RPMI7951 (cell line): ENCODE data around the gene DDX25. TPM values are rescaled to one million over a fixed set of nuclear protein-coding genes. Genes with fewer than 3 reads are reported as not detected.

Experiments
- DNase-seq: peaks from one replicate; pipeline ENCODE4 v3.0.0-alpha.2; 2012; ENCODE audit warnings: low read depth
- total RNA-seq: library from RNA; depleted of rRNA; stranded (reverse); fragments of >200 nt; shearing (Covaris generic); gene quantifications from 2 replicates; pipeline ENCODE4 v1.2.3, GENCODE V29; 2014

The DDX25 gene
- total RNA-seq, 1 experiment from 2014 or later, result 0.36 TPM

DNA sequence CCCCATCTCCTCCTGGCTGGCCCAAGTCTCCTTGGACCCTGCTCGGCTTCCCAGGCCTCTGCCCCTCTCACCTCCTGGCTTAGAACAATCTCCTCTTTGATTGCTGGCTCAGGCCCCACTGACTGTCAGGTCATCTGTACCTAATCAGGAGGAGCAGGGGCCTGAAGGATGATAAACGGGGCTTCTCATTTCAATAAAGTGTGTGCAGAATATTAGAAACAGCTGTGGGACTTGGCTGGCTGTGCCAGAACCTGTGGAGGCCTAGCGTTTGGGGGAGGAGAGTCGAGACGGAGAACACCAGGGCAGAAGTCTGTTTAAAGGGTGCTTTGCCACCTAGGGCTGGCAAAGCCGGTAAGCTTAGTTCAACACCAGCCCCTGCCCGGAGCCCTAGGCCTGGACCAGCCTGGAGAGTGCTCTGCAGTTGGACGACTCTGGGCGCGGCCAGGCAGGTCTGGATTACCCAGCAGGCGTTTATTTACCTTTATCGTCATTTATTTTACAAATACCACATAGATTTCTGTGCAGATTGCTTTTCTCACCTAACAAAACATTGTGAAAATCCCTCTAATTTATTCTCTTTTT is 31.4 kb downstream of the DDX25 start:
- peak; percentile 39 for DNase-seq

DNA sequence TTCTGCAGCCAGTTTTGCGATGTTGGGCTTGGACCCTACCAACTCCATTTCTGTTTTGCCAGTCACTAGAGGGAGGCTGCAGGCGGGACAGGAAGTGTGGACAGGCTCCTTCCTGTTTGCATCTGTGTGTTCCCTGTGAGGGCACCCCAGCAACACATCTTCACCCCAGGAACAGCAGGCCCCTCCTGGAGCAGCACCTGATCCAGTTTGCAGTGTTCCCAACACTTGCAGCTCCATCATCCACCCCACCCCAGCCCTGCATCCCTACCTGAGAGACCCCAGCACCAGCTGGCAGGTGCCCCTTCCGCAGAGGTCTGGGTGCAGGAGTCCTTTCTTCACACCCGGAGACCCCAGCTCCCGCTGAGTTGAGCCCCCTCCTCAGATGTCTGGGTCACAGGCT is 34.1 kb downstream of the DDX25 start:
- no peak for DNase-seq

DNA sequence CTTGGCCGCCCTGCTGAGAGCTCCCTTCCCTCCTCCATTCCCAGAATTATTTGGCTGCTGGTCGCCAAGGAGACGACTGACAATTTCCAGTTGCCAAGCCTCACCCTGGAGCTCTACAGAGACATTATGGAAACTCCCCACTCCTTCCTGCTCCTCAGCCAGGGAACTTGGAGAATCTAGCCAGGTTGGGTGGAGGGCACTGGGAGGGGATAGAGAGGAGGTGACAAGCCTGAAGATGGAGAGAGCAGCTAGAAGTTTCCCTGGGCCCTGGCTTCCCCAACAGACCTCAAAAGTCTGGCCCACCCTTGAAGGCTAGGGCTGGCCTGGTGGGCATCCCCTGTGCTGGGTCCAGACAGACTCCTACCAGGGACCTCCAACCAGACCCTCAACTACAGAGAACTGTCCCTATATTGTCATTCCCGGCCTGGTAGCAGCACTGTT is 34.8 kb downstream of the DDX25 start:
- DNase-seq, result no peak

DNA sequence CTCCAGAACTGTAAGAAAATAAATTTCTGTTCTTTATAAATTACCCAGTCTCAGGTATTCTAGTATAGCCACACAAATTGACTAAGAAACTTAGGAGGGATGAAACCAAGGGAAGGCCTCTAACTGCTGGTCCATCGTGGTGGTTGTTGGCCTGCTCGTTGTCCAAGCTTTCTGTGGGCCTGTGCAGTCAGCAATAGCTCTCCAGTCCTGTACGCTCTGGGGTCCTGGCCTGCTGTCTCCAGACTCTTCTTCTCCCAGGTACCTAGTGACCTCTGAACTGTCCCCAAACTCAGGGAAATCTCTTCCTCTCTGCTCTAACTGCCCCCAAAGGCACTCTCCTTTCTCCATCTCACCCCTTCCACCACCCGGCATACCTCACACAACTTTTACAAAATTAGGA is 35.8 kb downstream of the DDX25 start:
- no peak for DNase-seq

DNA sequence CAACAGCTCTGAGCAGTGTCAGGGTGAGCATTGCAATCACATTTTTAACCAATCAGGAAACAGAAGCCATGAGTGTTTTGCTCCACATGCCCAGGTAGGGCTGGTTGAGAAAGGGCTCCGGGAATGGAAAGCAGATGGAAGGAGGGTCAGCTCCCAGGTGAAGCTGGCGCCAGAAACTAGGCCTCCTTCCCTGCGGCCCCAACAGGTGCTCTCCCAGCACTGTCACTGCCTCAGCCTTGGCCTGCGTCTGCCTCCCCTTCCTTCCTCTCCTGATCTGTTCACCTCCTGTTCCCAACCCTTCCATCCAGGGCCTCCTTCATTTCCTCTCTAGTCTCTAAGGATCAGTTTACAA is 36.9 kb downstream of the DDX25 start:
- DNase-seq, result no peak

DNA sequence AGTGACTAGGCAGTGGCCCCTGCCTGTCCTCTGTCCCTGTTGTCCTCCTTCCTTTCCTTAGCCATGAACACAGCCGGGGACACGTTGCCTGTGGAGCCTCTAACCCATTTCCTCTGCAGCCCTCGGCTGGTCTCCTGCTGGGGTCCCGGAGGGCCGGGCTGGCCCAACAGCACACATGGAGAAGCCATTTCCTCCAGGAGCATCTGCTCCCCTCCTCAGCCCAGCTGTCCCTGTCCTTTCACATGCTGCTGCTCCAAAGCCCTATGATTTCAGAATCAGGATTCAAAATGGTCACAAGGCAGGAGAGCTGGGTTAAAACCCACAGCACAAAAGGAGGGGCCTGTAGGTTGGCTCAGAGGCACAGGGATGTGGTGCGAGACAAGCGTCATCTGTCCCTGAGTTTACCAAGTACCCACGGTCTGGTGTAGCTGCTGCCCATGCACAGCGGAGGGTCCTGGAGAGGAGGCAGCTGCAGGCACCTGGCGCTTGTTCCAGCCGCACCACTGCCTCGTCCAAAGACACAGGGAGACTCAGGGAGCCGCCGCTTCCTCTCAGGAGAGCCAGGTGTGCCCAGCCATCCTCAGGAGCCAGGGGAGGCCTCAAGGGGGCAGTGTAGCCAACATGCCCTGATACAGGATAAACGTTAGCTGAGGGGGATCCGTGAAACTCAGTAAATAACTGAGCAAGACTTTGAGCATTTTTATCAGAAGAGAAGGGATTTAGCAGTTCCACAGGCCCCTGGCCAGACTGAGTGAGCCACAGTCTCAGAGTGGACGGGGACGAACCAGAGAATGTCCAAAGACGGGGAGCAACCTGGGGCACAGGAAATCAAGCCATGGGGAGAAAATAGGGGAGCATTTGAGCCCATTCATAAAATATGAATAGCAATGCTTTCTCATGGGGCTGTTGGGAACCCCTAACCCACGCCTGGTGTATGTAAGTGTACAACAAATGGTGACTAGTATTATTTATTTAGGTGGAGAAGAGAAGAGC is 37.6 kb downstream of the DDX25 start:
- DNase-seq, result peak; percentile 26

DNA sequence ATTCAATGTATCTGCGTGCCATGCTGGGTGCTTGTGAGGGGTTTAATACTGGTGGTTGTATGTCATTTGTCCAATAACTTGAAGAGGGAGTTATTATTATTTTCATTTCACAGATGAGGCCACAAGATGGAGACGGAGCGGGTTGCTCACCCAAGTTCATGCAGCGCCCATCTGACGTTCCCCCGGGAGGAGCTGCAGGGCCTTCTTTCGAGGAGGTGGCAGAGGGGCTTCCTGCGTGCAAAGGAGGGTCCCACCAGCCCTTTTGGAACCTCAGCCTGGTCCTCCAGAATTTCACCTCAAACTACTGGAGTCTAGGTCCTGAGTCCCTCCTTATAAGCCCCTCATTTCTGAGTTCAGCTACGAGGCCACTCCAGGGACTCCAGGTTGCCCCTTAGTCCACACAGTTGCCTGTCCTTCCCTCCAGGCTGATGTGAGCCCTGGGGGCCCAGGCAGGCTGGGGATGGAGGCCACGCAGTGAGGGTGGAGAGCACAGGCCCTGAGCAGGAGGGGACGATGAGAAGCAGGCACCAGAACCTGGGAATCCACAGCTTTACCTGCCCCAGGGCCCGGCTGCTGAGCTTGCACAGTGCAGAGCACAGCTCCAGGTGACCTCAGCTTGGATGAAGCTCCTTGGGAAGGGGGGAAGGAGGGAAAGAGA is 38.6 kb downstream of the DDX25 start:
- no peak for DNase-seq

DNA sequence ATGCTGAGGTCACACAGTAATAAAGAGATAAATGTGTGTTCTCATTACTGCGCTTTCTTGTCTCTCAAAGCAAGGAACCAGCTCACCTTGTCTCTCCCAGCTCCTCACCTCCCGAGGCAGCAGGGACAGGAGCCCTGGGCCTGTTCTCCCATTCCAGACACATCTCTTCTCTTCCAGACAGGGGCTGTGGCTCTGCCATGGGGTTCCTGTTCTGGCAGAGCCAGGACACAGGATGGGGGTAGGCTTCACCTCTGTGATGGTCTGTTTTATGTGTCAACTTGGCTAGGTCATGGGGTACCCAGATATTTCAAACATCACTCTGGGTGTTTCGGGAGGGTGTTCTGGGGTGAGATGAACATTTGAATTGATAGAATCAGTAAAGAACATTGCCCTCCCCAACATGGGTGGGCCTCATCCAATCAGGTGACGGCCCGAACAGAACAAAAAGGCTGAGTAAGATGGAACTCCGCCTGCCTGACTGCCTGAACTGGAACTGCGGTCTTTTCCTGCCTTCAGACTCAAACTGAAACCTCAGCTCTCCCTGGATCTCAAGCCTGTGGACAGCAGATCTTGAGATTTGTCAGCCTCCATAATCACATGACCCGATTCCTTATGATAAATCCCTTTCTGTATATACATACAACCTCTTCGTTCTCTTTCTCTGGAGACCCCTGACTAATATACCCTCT is 39.5 kb downstream of the DDX25 start:
- no peak for DNase-seq

DNA sequence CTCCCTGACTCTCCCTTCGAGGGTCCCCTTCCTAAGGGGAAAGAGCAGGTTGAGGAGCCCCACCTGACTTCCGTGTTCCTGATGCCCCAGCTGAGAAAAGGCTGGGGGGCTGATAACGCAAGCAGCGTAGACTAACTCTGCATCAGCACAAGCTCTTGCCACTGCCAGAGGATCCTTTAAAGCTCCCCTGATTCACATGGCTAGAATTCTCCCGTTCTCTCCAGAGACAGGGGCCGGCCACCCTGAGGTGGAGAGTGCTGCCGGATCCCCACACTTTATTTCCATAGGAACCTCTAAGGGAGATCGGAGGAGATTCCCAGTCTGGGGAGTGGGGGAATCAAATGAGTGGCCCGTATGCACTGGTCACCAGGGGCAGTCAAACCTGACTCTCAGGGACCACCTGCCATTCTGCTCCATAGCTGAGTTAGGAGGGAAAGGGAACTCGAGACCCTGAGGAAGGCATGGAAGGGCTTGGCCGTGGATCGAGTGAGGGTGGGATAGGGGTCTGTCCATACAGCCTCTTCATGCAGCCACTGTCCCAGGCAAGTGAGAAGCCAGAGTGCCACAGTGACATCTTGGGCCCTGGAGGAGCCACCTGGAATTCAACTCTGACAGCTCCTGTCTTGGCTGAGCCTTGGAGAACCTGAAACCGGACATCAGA is 40.2 kb downstream of the DDX25 start:
- no peak for DNase-seq

DNA sequence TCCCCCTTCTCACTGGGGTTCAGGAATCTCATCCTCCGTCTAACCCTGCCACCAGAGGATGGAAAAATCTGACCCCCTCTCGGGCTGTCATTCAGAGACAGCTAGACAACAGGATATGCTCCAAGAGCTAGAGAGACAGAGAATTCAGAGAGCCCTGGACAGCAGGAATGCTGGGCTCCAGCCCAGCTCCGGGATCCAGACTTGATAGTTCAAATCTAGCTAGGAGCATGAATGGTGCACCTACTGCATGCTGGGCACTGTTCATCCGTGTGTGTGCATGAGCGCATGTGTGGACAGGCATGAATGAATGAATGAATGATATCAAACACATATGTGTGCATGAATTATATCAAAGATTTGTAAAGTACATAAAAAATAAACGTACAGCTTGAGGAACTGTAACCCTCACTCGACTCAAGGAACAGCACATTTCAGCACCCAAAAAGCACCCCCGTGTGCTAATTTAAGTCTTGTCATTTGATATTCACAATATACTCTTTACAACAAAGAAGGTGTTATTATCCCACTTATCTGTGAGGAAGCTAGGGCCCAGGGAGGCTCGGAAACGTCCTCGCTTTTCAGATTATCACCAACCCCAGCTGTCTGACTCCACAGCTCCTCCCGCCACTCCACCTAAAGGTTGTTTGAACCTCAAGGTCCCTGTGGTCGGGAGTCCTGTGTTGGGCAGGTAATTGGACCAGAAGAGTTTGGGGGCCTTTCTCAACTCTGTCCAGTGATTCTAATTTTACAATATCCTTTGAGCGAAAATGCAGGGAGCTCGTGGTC is 40.9 kb downstream of the DDX25 start:
- DNase-seq, result no peak

DNA sequence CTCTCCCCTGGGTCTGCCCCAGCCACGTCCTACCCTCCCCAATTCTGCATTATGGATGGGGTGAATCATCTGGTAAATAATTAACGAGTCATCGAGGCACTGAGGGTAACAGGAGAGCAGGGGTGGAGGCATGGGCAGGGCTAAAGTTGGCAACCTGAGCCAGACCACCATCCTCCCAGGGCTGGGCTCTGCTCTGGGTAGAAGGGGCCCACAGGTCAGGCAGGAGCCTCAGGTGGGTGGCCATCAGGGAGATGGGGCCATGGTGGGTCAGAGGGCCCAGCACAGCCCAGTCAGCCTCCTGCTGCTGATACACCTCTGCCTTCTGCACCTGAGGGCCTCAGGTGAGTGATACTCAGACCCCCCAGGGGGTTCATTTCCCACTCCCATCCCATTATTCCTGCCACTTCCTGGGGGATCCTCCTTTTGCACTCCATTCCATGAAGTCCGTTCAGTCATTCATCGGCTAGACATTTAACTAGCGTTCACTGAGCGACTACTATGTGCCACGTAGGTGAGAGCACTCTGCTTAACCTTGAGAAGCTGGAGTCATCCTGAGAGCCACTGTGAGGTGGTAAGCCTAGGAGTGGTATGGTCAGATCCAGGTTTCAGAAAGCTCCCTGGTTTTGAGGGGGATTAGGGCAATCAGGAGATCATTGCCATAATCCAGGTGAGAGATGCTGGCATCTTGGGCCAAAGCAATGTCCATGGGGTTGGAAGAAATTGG is 41.7 kb downstream of the DDX25 start, which contains the start of gene VSIG10L2:
Gene VSIG10L2 (plus strand): TSS at position 248 of the 724 bp plus-strand sequence. CDS start 12 bp downstream, at position 260.
- no peak for DNase-seq

DNA sequence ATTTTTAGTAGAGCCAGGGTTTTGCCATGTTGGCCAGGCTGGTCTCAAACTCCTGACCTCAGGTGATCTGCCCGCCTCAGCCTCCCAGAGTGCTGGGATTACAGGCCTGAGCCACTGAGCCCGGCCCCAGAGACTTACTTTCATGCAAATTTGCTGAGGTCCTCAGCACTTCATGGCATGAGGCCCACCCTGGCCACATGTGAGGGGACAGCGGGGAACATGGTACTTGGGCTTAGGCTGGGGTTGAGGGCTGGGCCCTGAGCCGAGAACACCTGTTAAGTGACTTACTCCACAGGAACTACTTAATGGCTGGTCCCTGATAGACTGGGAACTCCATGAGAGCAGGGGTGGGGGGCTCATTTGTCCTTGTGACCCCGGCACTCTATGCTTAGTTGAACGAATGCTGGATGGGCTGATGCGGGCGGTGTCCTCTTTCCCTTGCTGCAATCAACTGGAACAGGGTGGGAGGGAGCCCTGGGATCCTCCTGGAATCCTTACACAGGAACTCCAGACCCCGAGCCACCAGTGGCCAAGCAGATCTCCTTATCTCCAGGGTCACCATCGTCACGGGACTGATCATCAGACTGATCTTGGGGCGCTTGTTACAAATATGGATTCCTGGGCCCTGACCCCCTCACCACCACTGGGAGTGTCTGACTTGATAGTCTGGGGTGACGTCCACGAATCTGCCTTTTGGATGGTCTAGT is 42.6 kb downstream of the DDX25 start:
- DNase-seq, result no peak

DNA sequence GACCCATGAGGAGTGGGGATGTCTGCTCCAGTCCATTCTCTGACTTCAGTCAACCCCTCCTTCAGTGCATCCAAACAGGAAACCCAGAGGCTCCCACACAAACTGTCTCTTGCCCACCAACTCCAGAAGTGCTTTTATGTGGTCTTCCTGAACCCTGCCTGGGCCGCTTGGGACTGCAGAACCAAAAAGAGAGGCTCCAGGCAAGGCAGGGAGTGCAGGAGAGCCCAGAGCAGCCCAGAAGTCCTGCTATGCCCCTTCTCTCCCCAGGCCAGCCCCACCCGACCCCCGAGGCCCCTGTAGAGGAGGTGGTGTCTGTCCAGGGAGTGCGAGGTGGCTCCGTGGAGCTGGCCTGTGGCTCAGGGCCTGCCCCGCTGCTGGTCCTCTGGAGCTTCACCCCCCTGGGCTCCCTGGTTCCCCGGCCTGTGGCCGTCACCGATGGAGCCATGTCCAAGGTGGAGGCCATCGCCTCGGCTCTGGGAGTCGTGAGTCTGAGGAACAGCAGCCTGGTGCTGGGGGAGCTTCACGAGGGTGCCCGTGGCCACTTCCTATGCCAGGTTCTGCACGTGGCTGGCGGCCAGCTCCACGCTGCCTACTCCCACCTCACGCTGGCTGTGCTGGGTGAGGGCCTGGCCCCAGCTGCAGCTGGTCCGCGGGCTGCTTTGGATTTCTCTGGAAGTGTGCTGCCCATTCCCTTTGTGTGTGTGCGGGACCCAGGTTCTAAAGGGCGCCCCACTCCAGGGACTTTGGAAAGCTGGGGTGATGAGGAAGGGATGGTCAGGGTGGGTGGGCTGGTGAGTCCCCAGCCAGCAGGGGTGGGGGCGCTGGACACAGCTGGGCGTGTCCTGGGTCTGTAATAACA is 43.3 kb downstream of the DDX25 start:
- no peak for DNase-seq

DNA sequence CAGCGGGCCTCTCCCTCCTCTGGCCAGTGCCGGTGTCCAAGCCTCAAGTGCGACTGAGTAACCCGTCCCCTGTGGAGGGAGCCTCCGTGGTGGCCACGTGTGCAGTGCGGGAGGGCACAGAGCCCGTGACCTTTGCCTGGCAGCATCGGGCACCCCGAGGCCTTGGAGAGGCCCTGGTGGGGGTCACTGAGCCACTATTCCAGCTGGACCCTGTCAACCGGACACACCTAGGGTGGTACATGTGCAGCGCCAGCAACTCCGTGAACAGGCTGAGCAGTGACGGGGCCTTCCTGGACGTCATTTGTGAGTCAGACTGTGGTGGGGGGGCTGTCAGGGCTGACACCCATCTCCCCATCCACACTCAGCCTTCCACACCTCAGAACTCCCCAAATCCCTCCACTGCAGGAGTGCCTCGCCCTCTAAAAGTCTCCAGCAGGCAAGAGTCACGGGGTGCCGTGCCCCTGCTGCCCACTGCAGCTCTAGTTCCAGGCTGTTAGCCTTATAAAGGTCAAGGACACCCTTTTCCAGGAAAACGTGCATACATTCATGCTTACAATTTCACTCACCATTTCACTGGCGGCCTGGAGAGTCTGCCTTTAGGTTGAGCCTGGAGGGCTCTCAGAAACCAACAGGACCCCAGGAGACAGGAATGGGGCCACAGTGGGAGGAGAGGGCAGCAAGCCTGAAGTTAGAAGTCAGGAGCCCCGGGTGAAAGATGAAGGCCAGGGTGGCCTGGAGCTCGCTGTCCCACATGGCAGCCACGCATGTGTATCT is 44.2 kb downstream of the DDX25 start:
- no peak for DNase-seq

DNA sequence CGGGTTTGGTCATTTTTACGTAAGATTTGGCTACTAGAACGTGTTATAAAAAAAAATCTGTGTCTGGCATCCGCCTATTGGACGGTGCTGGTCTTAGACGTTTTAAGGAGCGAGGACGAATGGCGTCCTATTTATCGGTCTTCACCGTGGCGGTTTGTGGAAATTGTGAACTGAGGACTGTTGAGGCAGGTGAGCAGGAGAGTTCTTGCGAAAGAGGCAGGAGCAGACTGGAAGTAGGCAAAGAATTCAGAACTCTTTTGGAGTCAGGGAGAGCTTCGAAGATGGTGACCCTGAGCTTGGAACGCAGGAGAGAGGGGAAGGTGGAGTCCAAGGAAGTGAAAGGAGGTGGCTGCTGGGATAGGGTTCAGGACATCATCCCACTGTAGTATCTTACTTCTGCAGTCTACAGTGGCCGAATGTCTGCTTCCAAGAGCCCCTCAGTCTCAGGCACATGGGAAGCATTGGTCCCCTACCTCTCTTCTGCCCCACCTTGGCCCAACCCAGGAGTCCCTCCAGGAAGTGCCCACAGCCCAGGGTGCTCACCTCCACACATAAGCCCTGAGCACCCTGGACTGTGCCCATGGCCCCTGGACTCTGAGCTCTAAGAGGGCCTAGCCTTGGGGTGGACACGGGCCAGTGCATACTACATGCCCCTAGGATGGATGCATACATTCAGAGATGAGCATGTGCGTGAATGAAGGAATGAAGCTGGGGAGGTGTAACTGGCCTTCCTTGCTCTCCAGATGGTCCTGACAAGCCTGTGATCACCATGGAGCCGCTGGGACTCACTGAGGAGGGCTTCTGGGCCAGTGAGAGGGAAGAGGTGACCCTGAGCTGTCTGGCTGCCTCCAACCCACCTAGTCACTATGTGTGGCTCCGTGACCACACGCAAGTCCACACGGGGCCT is 45.2 kb downstream of the DDX25 start:
- DNase-seq, result no peak

DNA sequence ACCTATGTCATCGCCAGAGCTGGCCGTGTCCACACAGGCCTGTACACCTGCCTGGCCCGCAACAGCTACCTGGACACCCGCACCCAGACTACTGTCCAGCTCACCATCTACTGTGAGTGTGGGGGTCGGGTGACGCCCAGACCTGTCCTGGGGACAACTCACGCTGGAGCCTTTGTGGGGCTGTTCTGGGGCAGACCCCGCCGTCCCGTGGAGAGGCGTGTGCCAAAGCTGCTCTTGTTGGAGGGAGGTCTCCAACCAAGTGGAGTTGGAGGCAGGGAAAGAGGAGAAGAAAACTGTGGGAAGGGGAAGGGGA is 45.8 kb downstream of the DDX25 start:
- DNase-seq, result no peak
